Adrenal gland (tissue), 19 donors: ENCODE data around the gene UNC119B. TPM values are rescaled to one million over a fixed set of nuclear protein-coding genes. Genes with fewer than 3 reads are reported as not detected.

Experiments
- DNase-seq, 7 donors: peaks; one replicate each; pipeline ENCODE4 v3.0.0-alpha.2; 2019 to 2020
- H3K27ac ChIP-seq, 5 donors: fragments of 200-600 bp; sonication (generic) in 4 of 5; 1 replicate in 3 of 5; 2 replicates in 2 of 5; pipeline versions ENCODE4 v1.5.1 to v1.8.0; 2016 to 2020; ENCODE audit warnings: mild to moderate bottlenecking in 1 of 5
- H3K27me3 ChIP-seq: fragments of 200-600 bp; 2 replicates; pipeline ENCODE4 v1.8.0; 2021
- H3K36me3 ChIP-seq, 2 donors: fragments of 200-600 bp; replicated peaks in 1 of 2; 1 replicate in 1 of 2; 2 replicates in 1 of 2; pipeline versions ENCODE4 v1.5.1 to v1.8.0; 2018 to 2022
- H3K4me1 ChIP-seq, 2 donors: fragments of 200-600 bp; replicated peaks in 1 of 2; 1 replicate in 1 of 2; 2 replicates in 1 of 2; pipeline versions ENCODE4 v1.5.1 to v1.8.0; 2018 to 2021
- H3K4me3 ChIP-seq, 4 donors: fragments of 200-600 bp; sonication (generic) in 3 of 4; one replicate each; pipeline ENCODE4 v1.5.1; 2016 to 2018
- H3K9me3 ChIP-seq, 3 donors: fragments of 200-600 bp; sonication (generic) in 1 of 3; replicated peaks in 1 of 3; 1 replicate in 2 of 3; 2 replicates in 1 of 3; pipeline versions ENCODE4 v1.5.1 to v1.8.0; 2016 to 2021
- POLR2A ChIP-seq, 2 donors: fragments of 450-650 bp; IDR thresholded peaks; one replicate each; pipeline ENCODE4 v1.6.1; 2017; ENCODE audit warnings: antibody characterized with exemption in 2 of 2, mild to moderate bottlenecking in 2 of 2, moderate library complexity in 1 of 2
- WGBS, 4 donors: extraction: QIAGEN DNeasy Blood & Tissue Kit in 2 of 4; methylation state at CpG; one replicate each; pipeline versions ENCODE4 v1.1.5 to v1.1.7; 2013 to 2017; 5-methylcytosine and 5-hydroxymethylcytosine counted together
- intact Hi-C, 2 donors: fragments of 100-400 bp; cut with DNase I; formaldehyde crosslinking; loops; one replicate each; pipeline versions ENCODE4 v1.14.1 to v1.15.0; 2022 to 2023
- long read RNA-seq, 10 donors: library from polyadenylated mRNA in 3 of 10; unstranded in 2 of 10; stranded (forward) in 1 of 10; transcript quantifications; one replicate each; pipeline ENCODE4 v2.0.0 and lab custom pipeline, GENCODE V29; 2021 to 2026
- polyA plus RNA-seq, 3 donors: library from polyadenylated mRNA; stranded (reverse); fragments of 200-250 nt in 2 of 3; fragments of 350-450 nt in 1 of 3; fragmentation: Illumina TruSeq in 1 of 3; extraction: RNeasy Lipid Tissue Mini Kit (QIAGEN cat#74804) in 1 of 3; gene quantifications; one replicate each; pipeline ENCODE4 v1.2.3, GENCODE V29; 2013 to 2014
- total RNA-seq, 9 donors: library from RNA; depleted of rRNA in 4 of 9; stranded (reverse); fragments of >200 nt in 4 of 9; fragments of 120-200 nt in 1 of 9; fragmentation: NEBNext Ultra II Directional in 1 of 9; extraction: Animal tissue kit (Norgen Biotek cat#: 25700) in 1 of 9; gene quantifications; one replicate each; pipeline versions ENCODE4 v1.1.0 to v1.2.4, GENCODE V29; 2013 to 2023
- TF ChIP-seq, protein P1 (sequence below), 6 experiments: fragments of 450-650 bp in 4 of 6; fragments of 200-600 bp in 2 of 6; sonication (generic) in 1 of 6; IDR thresholded peaks; 1 replicate in 5 of 6; 2 replicates in 1 of 6; pipeline versions ENCODE4 v1.5.1 to v1.8.0; 2016 to 2021; ENCODE audit warnings: antibody characterized with exemption in 6 of 6, mild to moderate bottlenecking in 2 of 6, moderate library complexity in 1 of 6
- donor health status: healthy with polysubstance abuse.
- donor health status: Bipolar disorder and iron deficiency.
- donor health status: DM: yes; HTN: yes; CAD: no.
- donor health status: DM: no; HTN: no; CAD: no.
- donor health status: DM: no; HTN: no; CAD: no.
- donor health status: DM: yes; HTN: yes; CAD: no.

Gene UNC119B
- total RNA-seq, result 10 to 100 TPM; 21.5 to 97.5 (median 66.2) TPM
- polyA plus RNA-seq, result 10 to 100 TPM; 14.0 to 43.9 (median 17.9) TPM
- long read RNA-seq, donor 1, full-length matches to known transcripts, result 9 of 16 reads
- long read RNA-seq, donor 1, partial matches to known transcripts, result 7 of 16 reads
- long read RNA-seq, donor 1, other reads (novel, unspliced or antisense), result 0 of 16 reads
- long read RNA-seq, donor 2, full-length matches to known transcripts, result 1 of 7 reads
- long read RNA-seq, donor 2, partial matches to known transcripts, result 6 of 7 reads
- long read RNA-seq, donor 2, other reads (novel, unspliced or antisense), result 0 of 7 reads
- long read RNA-seq, donor 3, full-length matches to known transcripts, result 6 of 6 reads
- long read RNA-seq, donor 3, partial matches to known transcripts, result 0 of 6 reads
- long read RNA-seq, donor 3, other reads (novel, unspliced or antisense), result 0 of 6 reads
- long read RNA-seq, donor 4, result 0 reads
- long read RNA-seq, donor 5, full-length matches to known transcripts, result 39 of 42 reads
- long read RNA-seq, donor 5, partial matches to known transcripts, result 1 of 42 reads
- long read RNA-seq, donor 5, other reads (novel, unspliced or antisense), result 2 of 42 reads
- long read RNA-seq, donor 6, result 0 reads
- long read RNA-seq, donor 7, full-length matches to known transcripts, result 4 of 9 reads
- long read RNA-seq, donor 7, partial matches to known transcripts, result 5 of 9 reads
- long read RNA-seq, donor 7, other reads (novel, unspliced or antisense), result 0 of 9 reads
- long read RNA-seq, donor 8, full-length matches to known transcripts, result 10 of 16 reads
- long read RNA-seq, donor 8, partial matches to known transcripts, result 6 of 16 reads
- long read RNA-seq, donor 8, other reads (novel, unspliced or antisense), result 0 of 16 reads
- long read RNA-seq, donor 9, full-length matches to known transcripts, result 15 of 15 reads
- long read RNA-seq, donor 9, partial matches to known transcripts, result 0 of 15 reads
- long read RNA-seq, donor 9, other reads (novel, unspliced or antisense), result 0 of 15 reads
- long read RNA-seq, donor 10, full-length matches to known transcripts, result 3 of 3 reads
- long read RNA-seq, donor 10, partial matches to known transcripts, result 0 of 3 reads
- long read RNA-seq, donor 10, other reads (novel, unspliced or antisense), result 0 of 3 reads

DNA sequence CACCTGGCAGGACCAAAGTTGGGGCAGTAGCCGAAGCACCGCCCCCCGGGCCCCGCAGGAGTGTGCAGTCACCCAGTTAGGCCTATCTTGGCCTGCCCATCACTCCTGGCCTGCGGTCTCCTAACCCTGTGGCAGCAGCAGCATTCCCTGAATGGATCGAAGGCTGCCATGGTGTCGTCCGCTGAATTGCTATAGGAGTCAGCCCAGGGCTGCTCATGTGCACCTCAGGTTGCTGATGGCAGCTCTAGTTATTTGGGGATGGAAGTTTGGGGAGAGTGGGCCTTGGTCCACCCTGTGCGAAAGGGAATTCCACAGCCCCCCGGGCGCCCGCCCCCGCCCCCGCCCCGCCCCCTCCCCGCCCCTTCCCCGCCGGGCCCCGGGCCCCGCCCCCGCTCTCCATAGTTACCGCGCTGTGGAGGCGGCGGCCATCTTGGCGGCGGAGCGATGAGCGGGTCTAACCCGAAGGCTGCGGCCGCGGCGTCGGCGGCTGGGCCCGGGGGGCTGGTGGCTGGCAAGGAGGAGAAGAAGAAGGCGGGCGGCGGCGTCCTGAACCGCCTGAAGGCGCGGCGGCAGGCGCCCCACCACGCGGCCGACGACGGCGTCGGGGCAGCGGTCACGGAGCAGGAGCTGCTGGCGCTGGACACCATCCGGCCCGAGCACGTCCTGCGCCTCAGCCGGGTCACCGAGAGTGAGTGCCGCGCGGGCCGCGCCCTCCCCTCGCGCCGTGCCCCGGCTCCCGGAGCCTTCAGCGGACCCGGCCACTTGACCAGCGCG is at the start of gene UNC119B:
Gene UNC119B (plus strand): TSS at position 428 of the 774 bp plus-strand sequence. CDS start 17 bp downstream, at position 445.
- H3K27me3 ChIP-seq, result no peaks in the 10 kb centered on the region
- TF ChIP-seq POLR2A (IDR thresholded peaks at IDR 0.05), result peak in 1 of 2 donors; percentile 28
- TF ChIP-seq, protein P1, sequence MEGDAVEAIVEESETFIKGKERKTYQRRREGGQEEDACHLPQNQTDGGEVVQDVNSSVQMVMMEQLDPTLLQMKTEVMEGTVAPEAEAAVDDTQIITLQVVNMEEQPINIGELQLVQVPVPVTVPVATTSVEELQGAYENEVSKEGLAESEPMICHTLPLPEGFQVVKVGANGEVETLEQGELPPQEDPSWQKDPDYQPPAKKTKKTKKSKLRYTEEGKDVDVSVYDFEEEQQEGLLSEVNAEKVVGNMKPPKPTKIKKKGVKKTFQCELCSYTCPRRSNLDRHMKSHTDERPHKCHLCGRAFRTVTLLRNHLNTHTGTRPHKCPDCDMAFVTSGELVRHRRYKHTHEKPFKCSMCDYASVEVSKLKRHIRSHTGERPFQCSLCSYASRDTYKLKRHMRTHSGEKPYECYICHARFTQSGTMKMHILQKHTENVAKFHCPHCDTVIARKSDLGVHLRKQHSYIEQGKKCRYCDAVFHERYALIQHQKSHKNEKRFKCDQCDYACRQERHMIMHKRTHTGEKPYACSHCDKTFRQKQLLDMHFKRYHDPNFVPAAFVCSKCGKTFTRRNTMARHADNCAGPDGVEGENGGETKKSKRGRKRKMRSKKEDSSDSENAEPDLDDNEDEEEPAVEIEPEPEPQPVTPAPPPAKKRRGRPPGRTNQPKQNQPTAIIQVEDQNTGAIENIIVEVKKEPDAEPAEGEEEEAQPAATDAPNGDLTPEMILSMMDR (IDR thresholded peaks at IDR 0.05), result no peak
- H3K9me3 ChIP-seq, result no peaks in the 10 kb centered on the region
- WGBS, 4 donors, result 0 to 1% (median 0%) methylated on average over 8 to 70 of the region's 76 CpGs
- peaks cover 11 to 25% of the 10 kb centered on the region in 2 donors for H3K4me1 ChIP-seq
- H3K4me3 ChIP-seq, result peak within 1 kb of the TSS; percentile 48 to 94 (median 76)
- peak within 1 kb of the TSS; percentile 34 to 92 (median 82) for H3K27ac ChIP-seq
- peaks cover 0 to 18% of the 10 kb centered on the region in 2 donors for H3K36me3 ChIP-seq
- intact Hi-C loops, result loop anchor here (5.0 to 10.0 kb wide), 3 partner anchors 63 to 128 kb away; partner anchors contain the start of gene POP5 (in 2 of the 2)
- DNase-seq, result peak in 6 of 7 donors; percentile 61 to 74 (median 70)

DNA sequence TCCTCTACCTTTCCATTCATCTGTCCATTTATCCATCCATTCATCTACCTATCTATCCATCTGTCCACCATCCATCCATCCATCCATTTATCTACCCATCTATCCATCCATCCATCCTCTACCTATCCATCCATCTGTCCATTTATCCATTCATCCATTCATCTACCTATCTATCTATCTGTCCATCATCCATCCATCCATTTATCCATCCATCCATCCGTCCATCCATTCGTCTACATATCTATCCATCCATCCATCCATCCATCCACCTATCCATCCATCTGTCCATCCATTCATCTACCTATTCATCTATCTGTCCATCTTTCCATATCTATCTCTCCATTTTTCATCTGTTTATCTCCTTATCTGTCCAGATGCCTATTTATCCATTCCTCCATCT is 48.8 kb upstream of the UNC119B start:
- DNase-seq, result no peak
- no peaks in the 10 kb centered on the region for H3K27me3 ChIP-seq
- TF ChIP-seq, protein P1 (IDR thresholded peaks at IDR 0.05), result no peak
- no peak for TF ChIP-seq POLR2A (IDR thresholded peaks at IDR 0.05)
- H3K36me3 ChIP-seq, result no peaks in the 10 kb centered on the region
- no peak overlapping the region for H3K4me3 ChIP-seq
- H3K9me3 ChIP-seq, result no peaks in the 10 kb centered on the region
- no peak overlapping the region for H3K27ac ChIP-seq
- 61 to 86% (median 65%) methylated on average over 2 of the region's 2 CpGs for WGBS, 4 donors
- H3K4me1 ChIP-seq, result peaks cover 0 to 7% of the 10 kb centered on the region in 2 donors
- intact Hi-C loops, result no loop called here

- WGBS, 4 donors, result 71 to 85% (median 79%) methylated on average over 3 of the region's 3 CpGs
- intact Hi-C loops, result no loop called here
- no peak for TF ChIP-seq POLR2A (IDR thresholded peaks at IDR 0.05)
- TF ChIP-seq, protein P1 (IDR thresholded peaks at IDR 0.05), result no peak
Measured at GRCh38 chr12:120662879-120663278, 47.4 kb upstream of the UNC119B start.

More at GRCh38 chr12:120662879-120663278, 47.4 kb upstream of the UNC119B start:
- H3K36me3 ChIP-seq, result no peaks in the 10 kb centered on the region
- no peak for DNase-seq
- H3K27me3 ChIP-seq, result no peaks in the 10 kb centered on the region
- no peaks in the 10 kb centered on the region for H3K9me3 ChIP-seq
- H3K4me1 ChIP-seq, result peaks cover 0 to 7% of the 10 kb centered on the region in 2 donors
- no peak overlapping the region for H3K4me3 ChIP-seq
- no peak overlapping the region for H3K27ac ChIP-seq
